ENCODE results near the gene ALG14.

GRCh38 chr1:95067062-95067461, 5.7 kb downstream of the ALG14 start:
- TF ChIP-seq, protein P1, sequence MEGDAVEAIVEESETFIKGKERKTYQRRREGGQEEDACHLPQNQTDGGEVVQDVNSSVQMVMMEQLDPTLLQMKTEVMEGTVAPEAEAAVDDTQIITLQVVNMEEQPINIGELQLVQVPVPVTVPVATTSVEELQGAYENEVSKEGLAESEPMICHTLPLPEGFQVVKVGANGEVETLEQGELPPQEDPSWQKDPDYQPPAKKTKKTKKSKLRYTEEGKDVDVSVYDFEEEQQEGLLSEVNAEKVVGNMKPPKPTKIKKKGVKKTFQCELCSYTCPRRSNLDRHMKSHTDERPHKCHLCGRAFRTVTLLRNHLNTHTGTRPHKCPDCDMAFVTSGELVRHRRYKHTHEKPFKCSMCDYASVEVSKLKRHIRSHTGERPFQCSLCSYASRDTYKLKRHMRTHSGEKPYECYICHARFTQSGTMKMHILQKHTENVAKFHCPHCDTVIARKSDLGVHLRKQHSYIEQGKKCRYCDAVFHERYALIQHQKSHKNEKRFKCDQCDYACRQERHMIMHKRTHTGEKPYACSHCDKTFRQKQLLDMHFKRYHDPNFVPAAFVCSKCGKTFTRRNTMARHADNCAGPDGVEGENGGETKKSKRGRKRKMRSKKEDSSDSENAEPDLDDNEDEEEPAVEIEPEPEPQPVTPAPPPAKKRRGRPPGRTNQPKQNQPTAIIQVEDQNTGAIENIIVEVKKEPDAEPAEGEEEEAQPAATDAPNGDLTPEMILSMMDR (IDR thresholded peaks at IDR 0.05; ENCODE audit: low read depth, low read length, poor library complexity, severe bottlenecking), result no peak
- no peak for TF ChIP-seq EZH2phosphoT487 (IDR thresholded peaks at IDR 0.05; ENCODE audit: borderline replicate concordance, low read length)

All from DOHH2 (cell line).